SU-DHL-6 (cell line): ENCODE results near the gene LILRA2.
"Not testable (repeated sequence)": the region's sequence is repeated elsewhere in the genome, so short reads cannot be mapped to it uniquely, and the experiment has no call there.

ENCODE experiments used
- EZH2phosphoT487 ChIP-seq: fragments of 200-600 bp; sonication (generic), shearing (Covaris generic); conservative IDR thresholded peaks from 2 replicates; pipeline ENCODE4 v1.6.1; 2018; ENCODE audit warnings: mild to moderate bottlenecking, antibody characterized with exemption, low read length, moderate library complexity, mixed read lengths
- TF ChIP-seq, protein P1 (sequence below): fragments of 200-600 bp; sonication (generic); IDR thresholded peaks from one replicate; pipeline ENCODE4 v1.5.1; 2017; ENCODE audit warnings: antibody characterized with exemption, mild to moderate bottlenecking, low read length, moderate library complexity; ENCODE audit not compliant: insufficient read depth, poor library complexity, severe bottlenecking

DNA sequence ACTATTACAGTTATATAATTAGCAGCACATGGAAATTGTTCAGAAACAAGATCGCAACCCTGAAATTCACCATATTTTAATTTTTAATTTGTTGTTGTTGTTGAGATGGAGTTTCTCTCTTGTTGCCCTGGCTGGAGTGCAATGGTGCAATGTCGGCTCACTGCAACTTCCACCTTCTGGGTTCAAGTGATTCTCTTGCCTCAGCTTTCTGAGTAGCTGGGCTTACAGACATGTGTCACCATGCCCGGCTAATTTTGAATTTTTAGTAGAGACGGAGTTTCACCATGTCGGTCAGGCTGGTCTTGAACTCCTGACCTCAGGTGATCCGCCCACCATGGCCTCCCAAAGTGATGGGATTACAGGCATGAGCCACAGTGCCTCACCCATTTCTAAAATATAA, 10.4 kb upstream of the LILRA2 start:
- not testable (repeated sequence) for TF ChIP-seq EZH2phosphoT487
- TF ChIP-seq, protein P1, sequence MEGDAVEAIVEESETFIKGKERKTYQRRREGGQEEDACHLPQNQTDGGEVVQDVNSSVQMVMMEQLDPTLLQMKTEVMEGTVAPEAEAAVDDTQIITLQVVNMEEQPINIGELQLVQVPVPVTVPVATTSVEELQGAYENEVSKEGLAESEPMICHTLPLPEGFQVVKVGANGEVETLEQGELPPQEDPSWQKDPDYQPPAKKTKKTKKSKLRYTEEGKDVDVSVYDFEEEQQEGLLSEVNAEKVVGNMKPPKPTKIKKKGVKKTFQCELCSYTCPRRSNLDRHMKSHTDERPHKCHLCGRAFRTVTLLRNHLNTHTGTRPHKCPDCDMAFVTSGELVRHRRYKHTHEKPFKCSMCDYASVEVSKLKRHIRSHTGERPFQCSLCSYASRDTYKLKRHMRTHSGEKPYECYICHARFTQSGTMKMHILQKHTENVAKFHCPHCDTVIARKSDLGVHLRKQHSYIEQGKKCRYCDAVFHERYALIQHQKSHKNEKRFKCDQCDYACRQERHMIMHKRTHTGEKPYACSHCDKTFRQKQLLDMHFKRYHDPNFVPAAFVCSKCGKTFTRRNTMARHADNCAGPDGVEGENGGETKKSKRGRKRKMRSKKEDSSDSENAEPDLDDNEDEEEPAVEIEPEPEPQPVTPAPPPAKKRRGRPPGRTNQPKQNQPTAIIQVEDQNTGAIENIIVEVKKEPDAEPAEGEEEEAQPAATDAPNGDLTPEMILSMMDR, result not testable (repeated sequence)
